ENCODE results near the gene CEMIP2.

CEMIP2 gene

DNA sequence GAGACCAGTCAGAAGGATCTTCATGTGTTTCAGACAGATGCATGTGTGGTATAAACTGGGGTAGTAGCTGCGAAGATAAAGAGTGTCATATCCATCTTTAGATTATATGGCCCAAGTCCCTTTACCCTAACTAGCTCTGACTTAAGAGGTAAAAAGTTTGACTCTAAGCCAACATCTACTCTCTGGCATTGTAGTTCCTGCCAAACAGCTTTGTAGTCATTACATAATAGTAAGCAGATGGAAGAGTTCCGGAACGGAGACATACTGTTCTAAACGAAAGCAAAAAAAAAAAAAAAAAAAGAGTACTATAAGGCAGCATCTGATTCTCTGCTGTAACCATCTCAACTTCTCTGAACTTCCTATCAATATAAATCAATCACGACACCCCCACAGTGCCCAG lies 48.8 kb downstream of the CEMIP2 start:
- no peak overlapping the region for H3K4me3 ChIP-seq (ENCODE audit: low read depth, low read length)
- no peak for DNase-seq (ENCODE audit: low read depth)
- TF ChIP-seq, protein P1, sequence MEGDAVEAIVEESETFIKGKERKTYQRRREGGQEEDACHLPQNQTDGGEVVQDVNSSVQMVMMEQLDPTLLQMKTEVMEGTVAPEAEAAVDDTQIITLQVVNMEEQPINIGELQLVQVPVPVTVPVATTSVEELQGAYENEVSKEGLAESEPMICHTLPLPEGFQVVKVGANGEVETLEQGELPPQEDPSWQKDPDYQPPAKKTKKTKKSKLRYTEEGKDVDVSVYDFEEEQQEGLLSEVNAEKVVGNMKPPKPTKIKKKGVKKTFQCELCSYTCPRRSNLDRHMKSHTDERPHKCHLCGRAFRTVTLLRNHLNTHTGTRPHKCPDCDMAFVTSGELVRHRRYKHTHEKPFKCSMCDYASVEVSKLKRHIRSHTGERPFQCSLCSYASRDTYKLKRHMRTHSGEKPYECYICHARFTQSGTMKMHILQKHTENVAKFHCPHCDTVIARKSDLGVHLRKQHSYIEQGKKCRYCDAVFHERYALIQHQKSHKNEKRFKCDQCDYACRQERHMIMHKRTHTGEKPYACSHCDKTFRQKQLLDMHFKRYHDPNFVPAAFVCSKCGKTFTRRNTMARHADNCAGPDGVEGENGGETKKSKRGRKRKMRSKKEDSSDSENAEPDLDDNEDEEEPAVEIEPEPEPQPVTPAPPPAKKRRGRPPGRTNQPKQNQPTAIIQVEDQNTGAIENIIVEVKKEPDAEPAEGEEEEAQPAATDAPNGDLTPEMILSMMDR (IDR thresholded peaks at IDR 0.05; ENCODE audit: insufficient read depth, low read depth, low read length, missing control alignments), result no peak

DNA sequence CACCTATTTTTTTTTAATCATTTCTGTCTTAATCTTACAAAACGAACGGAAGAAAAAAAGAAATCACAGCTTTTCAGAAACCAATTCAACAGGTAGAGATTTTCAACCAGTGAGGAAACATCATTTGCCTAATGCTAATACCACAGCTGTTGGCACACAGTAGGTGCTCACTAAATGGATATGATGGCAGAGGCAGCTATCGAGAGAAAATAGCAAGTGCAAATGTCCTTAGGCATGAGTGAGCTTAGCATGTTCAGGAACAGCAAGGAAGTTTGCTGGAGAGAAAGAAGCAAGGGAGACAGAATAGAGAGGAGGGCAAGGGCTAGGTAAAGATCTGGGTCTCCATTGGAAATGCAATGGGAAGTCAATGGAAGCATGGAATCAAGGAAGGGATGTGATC lies 49.2 kb downstream of the CEMIP2 start:
- TF ChIP-seq, protein P1 (IDR thresholded peaks at IDR 0.05; ENCODE audit: insufficient read depth, low read depth, low read length, missing control alignments), result no peak
- DNase-seq (ENCODE audit: low read depth), result no peak
- no peak overlapping the region for H3K4me3 ChIP-seq (ENCODE audit: low read depth, low read length)

DNA sequence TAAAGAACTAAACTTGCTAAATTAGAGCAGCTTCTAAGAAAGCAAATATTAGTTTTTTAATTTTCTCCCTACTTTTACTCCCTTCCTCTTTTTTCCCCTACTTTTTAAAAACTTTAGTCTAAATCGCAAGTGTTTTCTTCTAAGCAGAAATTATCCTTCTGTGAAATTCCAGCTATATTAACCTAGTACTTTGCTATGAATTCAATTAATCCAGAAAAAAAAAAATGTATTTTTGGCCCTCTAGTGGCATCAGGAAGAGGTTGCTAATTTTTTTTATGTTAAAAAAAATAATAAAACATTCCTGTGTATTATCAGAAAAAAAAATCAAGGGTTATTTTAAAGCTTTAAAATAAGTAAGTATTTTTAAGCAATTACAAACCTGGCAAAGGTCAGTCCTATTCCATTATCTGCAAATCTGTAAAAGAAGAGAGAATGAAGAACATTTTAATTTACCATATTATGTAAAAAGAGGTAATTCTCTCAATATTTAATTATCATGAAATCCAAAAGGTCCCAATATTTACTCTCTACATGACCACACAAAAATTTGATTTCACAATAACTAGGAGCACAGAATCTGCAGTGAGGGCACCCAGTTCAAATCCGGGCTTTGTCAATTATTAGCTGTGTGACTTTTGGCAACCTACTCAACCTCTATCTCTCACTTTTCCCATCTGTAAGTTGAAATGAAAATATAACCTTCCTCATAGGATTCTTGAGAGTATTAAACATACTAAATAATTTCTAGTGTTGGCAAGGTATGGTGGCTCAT lies 52.0 kb downstream of the CEMIP2 start:
- no peak overlapping the region for H3K4me3 ChIP-seq (ENCODE audit: low read depth, low read length)
- no peak for DNase-seq (ENCODE audit: low read depth)
- TF ChIP-seq, protein P1 (IDR thresholded peaks at IDR 0.05; ENCODE audit: insufficient read depth, low read depth, low read length, missing control alignments), result peak; percentile 13

DNA sequence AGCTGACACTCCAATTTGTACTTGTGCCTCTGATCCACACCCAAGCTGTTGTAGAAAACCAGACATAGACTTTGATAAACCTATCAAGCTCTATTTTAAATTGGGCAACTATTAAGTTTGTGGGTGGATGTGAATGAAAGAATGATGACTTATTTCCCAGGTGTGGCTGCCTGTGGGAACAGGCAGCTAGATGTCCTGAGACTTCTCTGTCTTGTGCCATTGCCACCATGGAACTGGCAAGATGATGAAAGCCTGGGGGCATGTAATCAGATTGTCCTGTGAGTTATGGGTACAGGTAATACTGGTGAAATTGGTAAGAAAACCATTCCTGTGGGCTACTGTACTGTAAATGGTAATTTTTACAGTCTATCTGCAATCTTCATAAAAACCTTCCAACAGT lies 57.5 kb downstream of the CEMIP2 start:
- H3K4me3 ChIP-seq (ENCODE audit: low read depth, low read length), result no peak overlapping the region
- no peak for DNase-seq (ENCODE audit: low read depth)
- TF ChIP-seq, protein P1 (IDR thresholded peaks at IDR 0.05; ENCODE audit: insufficient read depth, low read depth, low read length, missing control alignments), result no peak

DNA sequence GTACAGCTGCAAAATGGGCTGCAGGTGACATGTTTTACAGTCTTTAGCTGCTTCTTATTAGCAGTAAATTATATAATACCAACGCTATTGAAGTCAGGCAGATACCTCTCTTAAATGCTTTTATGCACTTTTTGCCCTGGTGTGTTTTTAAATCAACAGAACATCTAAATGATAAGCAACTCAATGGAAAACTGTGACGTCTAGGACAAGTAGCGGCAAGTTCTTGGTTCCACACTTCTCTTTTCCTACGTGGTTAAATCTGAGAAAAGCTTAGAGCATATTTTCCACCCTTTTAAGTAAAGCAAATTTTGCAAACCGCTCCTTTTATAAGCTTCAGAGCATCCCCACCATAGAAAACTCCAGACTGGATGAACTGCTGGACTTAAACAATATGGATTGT lies 58.1 kb downstream of the CEMIP2 start:
- TF ChIP-seq, protein P1 (IDR thresholded peaks at IDR 0.05; ENCODE audit: insufficient read depth, low read depth, low read length, missing control alignments), result no peak
- no peak for DNase-seq (ENCODE audit: low read depth)
- no peak overlapping the region for H3K4me3 ChIP-seq (ENCODE audit: low read depth, low read length)

DNA sequence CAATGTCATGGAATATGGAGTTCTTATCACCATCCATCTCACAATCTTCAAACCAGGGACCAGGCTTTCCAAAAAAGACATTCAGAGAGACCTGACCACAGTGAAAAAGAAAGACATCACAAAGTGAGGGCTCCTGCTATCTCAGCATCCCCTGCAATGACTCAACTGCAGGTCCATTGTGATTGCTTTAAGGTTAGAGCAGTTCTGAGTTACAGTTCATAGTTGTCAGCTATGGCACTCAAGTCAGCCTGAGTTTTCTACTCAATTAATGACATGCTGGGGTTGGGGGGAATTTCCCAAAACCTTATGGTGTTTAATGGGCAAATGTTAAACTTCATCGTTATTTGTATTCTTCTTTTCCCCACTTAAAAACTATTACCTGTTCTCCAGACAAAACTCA lies 58.9 kb downstream of the CEMIP2 start:
- DNase-seq (ENCODE audit: low read depth), result no peak
- no peak overlapping the region for H3K4me3 ChIP-seq (ENCODE audit: low read depth, low read length)
- TF ChIP-seq, protein P1 (IDR thresholded peaks at IDR 0.05; ENCODE audit: insufficient read depth, low read depth, low read length, missing control alignments), result no peak

DNA sequence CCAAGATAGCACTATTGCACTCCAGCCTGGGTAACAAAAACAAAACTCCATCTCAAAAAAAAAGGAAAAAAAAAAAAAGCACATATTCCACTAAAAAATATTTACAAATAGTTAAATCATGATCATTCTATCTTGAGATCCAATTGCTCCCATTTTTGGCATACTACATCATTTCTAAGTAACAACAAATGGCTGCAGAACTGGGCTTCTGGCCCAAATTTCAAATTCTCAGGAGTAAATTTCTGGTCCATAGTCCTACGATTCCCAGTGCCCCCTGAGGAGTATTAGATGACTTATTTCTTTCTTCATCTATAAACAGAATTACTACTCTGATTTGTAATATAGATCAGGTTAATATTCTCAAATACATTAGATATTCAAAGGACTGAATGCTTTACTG lies 62.1 kb downstream of the CEMIP2 start:
- DNase-seq (ENCODE audit: low read depth), result no peak
- TF ChIP-seq, protein P1 (IDR thresholded peaks at IDR 0.05; ENCODE audit: insufficient read depth, low read depth, low read length, missing control alignments), result no peak
- no peak overlapping the region for H3K4me3 ChIP-seq (ENCODE audit: low read depth, low read length)
